SU-DHL-6 (cell line): Measurements from ENCODE around the gene TEX22.

Experiments
- EZH2phosphoT487 ChIP-seq: fragments of 200-600 bp; sonication (generic), shearing (Covaris generic); conservative IDR thresholded peaks from 2 replicates; pipeline ENCODE4 v1.6.1; 2018; ENCODE audit warnings: mild to moderate bottlenecking, antibody characterized with exemption, low read length, moderate library complexity, mixed read lengths
- TF ChIP-seq, protein P1 (sequence below): fragments of 200-600 bp; sonication (generic); IDR thresholded peaks from one replicate; pipeline ENCODE4 v1.5.1; 2017; ENCODE audit warnings: antibody characterized with exemption, mild to moderate bottlenecking, low read length, moderate library complexity; ENCODE audit not compliant: insufficient read depth, poor library complexity, severe bottlenecking

DNA sequence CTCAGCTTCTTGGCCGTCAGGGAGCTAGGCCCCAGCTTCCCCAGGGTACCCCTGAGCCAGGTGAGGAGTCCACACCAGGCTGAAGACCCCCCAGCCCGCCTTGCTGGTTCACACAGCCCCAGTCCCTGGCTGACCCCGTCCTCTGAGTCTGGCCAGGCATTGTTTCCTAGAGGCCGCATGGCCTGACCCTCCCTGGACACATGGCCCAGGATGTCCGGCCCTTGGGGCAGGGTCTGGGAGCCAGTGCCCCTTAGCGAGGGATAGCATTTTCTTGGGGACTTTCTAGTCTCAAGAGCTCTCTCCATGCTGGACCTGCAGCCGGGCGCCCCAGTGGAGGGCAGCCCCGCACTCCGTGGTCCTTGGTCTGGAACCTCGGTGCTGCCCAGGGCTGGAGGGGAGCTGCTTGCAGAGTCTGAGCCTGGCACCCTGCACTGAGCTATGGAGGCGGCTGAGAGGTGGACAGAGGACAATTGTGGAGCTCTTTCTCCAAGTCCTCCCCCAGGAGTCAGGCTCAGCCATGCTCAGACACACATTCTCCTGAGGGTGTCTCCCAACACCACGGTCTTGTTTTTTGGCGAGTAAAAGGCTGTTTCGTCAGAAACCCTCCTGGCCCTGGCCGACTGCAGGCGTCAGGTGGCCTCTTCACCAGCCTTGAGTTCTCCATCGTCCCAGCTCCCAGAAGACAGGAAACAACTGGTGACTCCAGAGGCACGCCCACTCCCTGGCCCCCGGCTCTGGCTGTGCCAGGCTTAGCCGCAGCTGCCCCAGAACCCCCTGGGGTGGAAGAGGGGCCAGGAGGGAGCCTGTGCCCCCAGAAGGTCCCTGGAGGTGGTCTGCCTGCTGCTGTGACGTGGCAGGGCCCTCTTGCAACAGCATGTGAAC is 58.6 kb downstream of the TEX22 start:
- TF ChIP-seq, protein P1, sequence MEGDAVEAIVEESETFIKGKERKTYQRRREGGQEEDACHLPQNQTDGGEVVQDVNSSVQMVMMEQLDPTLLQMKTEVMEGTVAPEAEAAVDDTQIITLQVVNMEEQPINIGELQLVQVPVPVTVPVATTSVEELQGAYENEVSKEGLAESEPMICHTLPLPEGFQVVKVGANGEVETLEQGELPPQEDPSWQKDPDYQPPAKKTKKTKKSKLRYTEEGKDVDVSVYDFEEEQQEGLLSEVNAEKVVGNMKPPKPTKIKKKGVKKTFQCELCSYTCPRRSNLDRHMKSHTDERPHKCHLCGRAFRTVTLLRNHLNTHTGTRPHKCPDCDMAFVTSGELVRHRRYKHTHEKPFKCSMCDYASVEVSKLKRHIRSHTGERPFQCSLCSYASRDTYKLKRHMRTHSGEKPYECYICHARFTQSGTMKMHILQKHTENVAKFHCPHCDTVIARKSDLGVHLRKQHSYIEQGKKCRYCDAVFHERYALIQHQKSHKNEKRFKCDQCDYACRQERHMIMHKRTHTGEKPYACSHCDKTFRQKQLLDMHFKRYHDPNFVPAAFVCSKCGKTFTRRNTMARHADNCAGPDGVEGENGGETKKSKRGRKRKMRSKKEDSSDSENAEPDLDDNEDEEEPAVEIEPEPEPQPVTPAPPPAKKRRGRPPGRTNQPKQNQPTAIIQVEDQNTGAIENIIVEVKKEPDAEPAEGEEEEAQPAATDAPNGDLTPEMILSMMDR, result no peak
- TF ChIP-seq EZH2phosphoT487, result no peak
